Measurements from ENCODE around the gene GRK5. TPM values are rescaled to one million over a fixed set of nuclear protein-coding genes. Genes with fewer than 3 reads are reported as not detected.

GRK5 gene
- total and polyA plus RNA-seq, 2 donors from 2014 or later, result 7.3 to 18.7 TPM

DNA sequence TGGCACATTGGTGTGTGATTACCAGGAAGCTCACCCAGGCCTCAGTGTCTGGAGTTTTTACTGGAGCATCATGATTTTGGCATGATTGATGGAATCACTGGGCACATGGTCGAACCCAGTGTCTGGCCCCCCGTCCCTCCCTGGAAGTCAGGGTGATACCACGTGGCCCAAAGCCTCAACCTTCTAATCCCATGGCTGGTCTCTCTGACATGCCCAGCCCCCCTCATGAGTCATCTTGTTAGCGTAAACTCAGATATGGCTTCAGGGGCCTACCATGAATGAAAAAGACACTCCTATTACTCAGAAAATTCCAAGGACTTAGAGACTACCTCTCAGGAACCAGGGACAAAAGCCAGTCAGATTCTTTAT is 109.3 kb downstream of the GRK5 start:
- Histone ChIP-seq H3K27me3 (ENCODE audit: control insufficient read depth, insufficient read depth, low read length) (no peaks in the 10 kb centered on the region), H3K9me3 (ENCODE audit: control insufficient read depth in 2 of 3, insufficient read depth in 1 of 3, low read length in 3 of 3) (no peaks in the 10 kb centered on the region), H3K4me3 (ENCODE audit: low read length in 3 of 3) (no peak overlapping the region), H3K27ac (ENCODE audit: low read depth in 2 of 2, low read length in 2 of 2) (no peak overlapping the region), H3K36me3 (ENCODE audit: control insufficient read depth in 2 of 3, insufficient read depth in 3 of 3, low read length in 3 of 3) (no peaks in the 10 kb centered on the region), H3K9ac (ENCODE audit: low read length in 3 of 3) (no peak overlapping the region), H3K4me1 (ENCODE audit: control insufficient read depth in 2 of 3, insufficient read depth in 2 of 3, low read depth in 1 of 3, low read length in 3 of 3) (peaks cover 0 to 8% (median 6%) of the 10 kb centered on the region in 3 donors)
- intact Hi-C loops (cut with DNase I), result no loop called here
- TF ChIP-seq CTCF (IDR thresholded peaks at IDR 0.05; ENCODE audit: borderline replicate concordance, extremely low read depth, insufficient read depth), result no peak
- DNase-seq (no peak), FAIRE-seq (no peak)

- H3K9me3 ChIP-seq (ENCODE audit: control insufficient read depth in 2 of 3, insufficient read depth in 1 of 3, low read length in 3 of 3), result no peaks in the 10 kb centered on the region
- no peak overlapping the region for H3K4me3 ChIP-seq (ENCODE audit: low read length in 3 of 3)
- H3K9ac ChIP-seq (ENCODE audit: low read length in 3 of 3), result no peak overlapping the region
- intact Hi-C loops (cut with DNase I), result no loop called here
- H3K36me3 ChIP-seq (ENCODE audit: control insufficient read depth in 2 of 3, insufficient read depth in 3 of 3, low read length in 3 of 3), result no peaks in the 10 kb centered on the region
- peaks cover 0 to 8% (median 3%) of the 10 kb centered on the region in 3 donors for H3K4me1 ChIP-seq (ENCODE audit: control insufficient read depth in 2 of 3, insufficient read depth in 2 of 3, low read depth in 1 of 3, low read length in 3 of 3)
- no peaks in the 10 kb centered on the region for H3K27me3 ChIP-seq (ENCODE audit: control insufficient read depth, insufficient read depth, low read length)
- H3K27ac ChIP-seq (ENCODE audit: low read depth in 2 of 2, low read length in 2 of 2), result no peak overlapping the region
- DNase-seq, result no peak
- no peak for TF ChIP-seq CTCF (IDR thresholded peaks at IDR 0.05; ENCODE audit: borderline replicate concordance, extremely low read depth, insufficient read depth)
- FAIRE-seq, result no peak
Measured at GRCh38 chr10:119318411-119319160, 111.2 kb downstream of the GRK5 start.

DNA sequence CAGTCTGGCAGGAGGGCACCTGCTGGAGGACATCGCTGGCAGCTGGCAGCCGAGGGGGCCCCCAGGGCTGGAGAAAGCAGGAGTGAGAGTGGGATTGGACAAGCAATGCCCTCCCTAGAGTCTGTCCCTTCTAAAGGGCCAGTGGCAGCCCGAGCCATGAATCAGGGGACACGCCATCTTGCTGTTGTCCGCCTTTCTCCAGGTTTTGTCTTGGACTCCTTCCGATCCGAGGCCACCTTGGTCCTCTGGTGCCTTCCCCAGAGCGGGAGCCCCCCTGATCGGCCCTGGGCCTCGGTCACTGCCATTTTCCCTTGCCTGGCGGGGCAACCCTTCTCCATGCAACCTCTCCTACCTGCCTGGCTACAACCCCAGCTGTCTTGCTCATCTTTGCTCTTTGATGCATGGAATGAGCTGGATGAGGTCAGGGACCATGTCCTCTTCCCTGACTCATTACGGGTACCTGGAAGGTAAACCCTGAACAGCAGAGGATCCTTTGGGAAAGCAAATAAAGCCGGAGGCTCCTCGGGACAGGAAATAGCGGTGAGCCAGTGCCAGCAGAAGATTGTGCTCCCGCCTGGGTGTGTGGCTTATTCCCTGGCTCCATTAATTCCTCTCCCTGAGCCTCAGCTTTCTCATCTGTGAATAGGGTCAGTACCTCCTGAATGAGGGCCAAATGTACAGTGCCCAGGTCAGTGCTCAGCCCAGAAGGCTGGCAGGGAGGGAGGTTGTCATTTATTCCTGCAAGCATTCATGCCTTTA is 112.0 kb downstream of the GRK5 start:
- TF ChIP-seq CTCF (IDR thresholded peaks at IDR 0.05; ENCODE audit: borderline replicate concordance, extremely low read depth, insufficient read depth), result no peak
- intact Hi-C loops (cut with DNase I), result no loop called here
- no peak overlapping the region for H3K4me3 ChIP-seq (ENCODE audit: low read length in 3 of 3)
- FAIRE-seq (no peak), DNase-seq (no peak)
- peaks cover 0 to 8% (median 3%) of the 10 kb centered on the region in 3 donors for H3K4me1 ChIP-seq (ENCODE audit: control insufficient read depth in 2 of 3, insufficient read depth in 2 of 3, low read depth in 1 of 3, low read length in 3 of 3)
- no peak overlapping the region for H3K9ac ChIP-seq (ENCODE audit: low read length in 3 of 3)
- H3K9me3 ChIP-seq (ENCODE audit: control insufficient read depth in 2 of 3, insufficient read depth in 1 of 3, low read length in 3 of 3), result no peaks in the 10 kb centered on the region
- no peak overlapping the region for H3K27ac ChIP-seq (ENCODE audit: low read depth in 2 of 2, low read length in 2 of 2)
- H3K27me3 ChIP-seq (ENCODE audit: control insufficient read depth, insufficient read depth, low read length), result no peaks in the 10 kb centered on the region
- no peaks in the 10 kb centered on the region for H3K36me3 ChIP-seq (ENCODE audit: control insufficient read depth in 2 of 3, insufficient read depth in 3 of 3, low read length in 3 of 3)
